ENCODE data around the gene AAGAB.
A peak's percentile ranks its signal among the peaks of the same experiment; 100 is the strongest.

The AAGAB gene

GRCh38 chr15:67254238-67255175, at the start of gene AAGAB, which contains the start of gene IQCH (continued):
- peak; percentile 89 for TF ChIP-seq MYNN (tag by site-specific recombination; IDR thresholded peaks at IDR 0.05; ENCODE audit: borderline replicate concordance)
- TF ChIP-seq ZBTB7A (tag by site-specific recombination; IDR thresholded peaks at IDR 0.05; ENCODE audit: low read depth) = peak; percentile 76; the same call in 1 of the 2 replicates

- peaks cover 9% of the 10 kb centered on the region; the same call in 1 of the 2 replicates for H3K4me1 ChIP-seq (ENCODE audit: control insufficient read depth, insufficient read depth, low read length)
- no peaks in the 10 kb centered on the region for H3K36me3 ChIP-seq (ENCODE audit: control insufficient read depth in 2 of 2, insufficient read depth in 1 of 2, low read length in 2 of 2)
- H3K27ac ChIP-seq (ENCODE audit: extremely low read depth, low read depth, low read length) = no peak overlapping the region
- POLR2A ChIA-PET = interaction anchor here (1.1 kb wide), 1 partner anchor 357 kb away, joined by 3 read pairs; no protein-coding TSS in a partner anchor
- no peak overlapping the region for H3K4me3 ChIP-seq (ENCODE audit: low read depth, low read length)
- TF ChIP-seq ZEB2 (tag by site-specific recombination; IDR thresholded peaks at IDR 0.05) = 0 out of 2 replicates have a peak, but pooled peaks have one; percentile 20
- no peak for TF ChIP-seq RBAK (tag by site-specific recombination; IDR thresholded peaks at IDR 0.05)
- TF ChIP-seq CTCF (tag by site-specific recombination; IDR thresholded peaks at IDR 0.05) = peak; percentile 30; the same call in 1 of the 2 replicates
- no peak for TF ChIP-seq ZFP37 (tag by site-specific recombination; IDR thresholded peaks at IDR 0.05)
- no peak for TF ChIP-seq ZFP3 (tag by site-specific recombination; IDR thresholded peaks at IDR 0.05; ENCODE audit: low read depth)
- no peak for TF ChIP-seq ZNF776 (tag by site-specific recombination; IDR thresholded peaks at IDR 0.05; ENCODE audit: borderline replicate concordance)
- no peak for TF ChIP-seq ZNF132 (tag by site-specific recombination; IDR thresholded peaks at IDR 0.05; ENCODE audit: borderline replicate concordance)
- peak; percentile 76 for TF ChIP-seq ZNF654 (tag by site-specific recombination; IDR thresholded peaks at IDR 0.05; ENCODE audit: low read depth)
- TF ChIP-seq ZNF596 (tag by site-specific recombination; IDR thresholded peaks at IDR 0.05) = no peak
- TF ChIP-seq ZNF394 (tag by site-specific recombination; IDR thresholded peaks at IDR 0.05; ENCODE audit: borderline replicate concordance) = no peak
- no peak for TF ChIP-seq ZNF2 (tag by site-specific recombination; IDR thresholded peaks at IDR 0.05)
- peak; percentile 49; the same call in 1 of the 2 replicates for TF ChIP-seq ZNF660 (tag by site-specific recombination; IDR thresholded peaks at IDR 0.05)
- TF ChIP-seq ZNF324 (tag by site-specific recombination; IDR thresholded peaks at IDR 0.05) = no peak
- TF ChIP-seq ZNF148 (tag by site-specific recombination; IDR thresholded peaks at IDR 0.05; ENCODE audit: borderline replicate concordance) = no peak
- TF ChIP-seq SALL2 (tag by site-specific recombination; IDR thresholded peaks at IDR 0.05; ENCODE audit: borderline replicate concordance) = no peak
- no peaks in the 10 kb centered on the region for H3K9me3 ChIP-seq (ENCODE audit: control insufficient read depth, insufficient read depth, low read depth, low read length)
- CTCF ChIA-PET = interaction anchor here (0.6 to 3.9 kb wide), 34 partner anchors 11 to 1787 kb away, joined by 3 to 120 read pairs (median 4); no protein-coding TSS in a partner anchor
These were observed 49.3 kb upstream of the AAGAB start for GRCh38 chr15:67303490-67304363.
